GM18858 (cell line): ENCODE results near the gene PTPRR.
A peak's percentile ranks its signal among the peaks of the same experiment; 100 is the strongest.
"Not testable (repeated sequence)": the region's sequence is repeated elsewhere in the genome, so short reads cannot be mapped to it uniquely, and the experiment has no call there.

Source experiments
- ATAC-seq: cut with Tn5 transposase; IDR thresholded peaks from one replicate; pipeline ENCODE4 v1.9.1; 2021; ENCODE audit not compliant: unreplicated experiment

Gene PTPRR

DNA sequence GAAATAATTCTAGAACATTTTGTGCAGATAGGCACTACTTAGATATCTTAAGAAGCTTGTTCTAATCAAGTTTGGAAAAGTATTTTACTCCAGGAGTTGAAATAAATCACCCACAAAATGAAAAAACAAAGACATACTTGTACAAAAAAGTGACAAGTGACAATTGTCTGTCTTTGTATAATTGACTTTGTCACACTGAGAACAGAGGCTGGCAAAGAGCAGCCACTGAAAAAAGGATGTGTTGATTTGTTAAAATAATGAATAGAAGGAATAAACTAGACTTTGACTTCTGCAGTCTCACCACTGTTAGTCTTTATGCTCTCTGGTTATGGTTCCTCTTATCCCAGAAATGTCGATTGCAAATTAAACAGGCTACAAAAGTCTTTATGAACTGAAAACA lies 77.6 kb downstream of the PTPRR start:
- ATAC-seq, result no peak

DNA sequence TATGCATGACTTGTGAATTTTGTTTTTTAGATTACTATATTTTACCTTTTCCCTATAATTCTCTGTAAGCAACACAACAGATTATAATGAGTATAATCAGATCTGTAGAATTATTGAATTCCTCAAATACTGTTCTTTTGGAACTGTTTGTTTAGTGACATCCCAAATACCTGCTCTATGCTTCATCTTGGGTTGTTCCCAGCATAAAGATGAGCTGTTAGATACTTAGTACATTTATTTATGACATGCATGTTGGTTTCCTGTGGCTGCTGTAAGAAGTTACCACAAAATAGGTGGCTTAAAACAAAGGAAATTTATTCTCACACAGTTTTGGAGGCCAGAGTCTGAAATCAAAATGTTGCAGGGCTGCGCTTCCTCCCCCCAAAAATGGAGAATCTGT lies 78.4 kb downstream of the PTPRR start:
- ATAC-seq, result no peak

DNA sequence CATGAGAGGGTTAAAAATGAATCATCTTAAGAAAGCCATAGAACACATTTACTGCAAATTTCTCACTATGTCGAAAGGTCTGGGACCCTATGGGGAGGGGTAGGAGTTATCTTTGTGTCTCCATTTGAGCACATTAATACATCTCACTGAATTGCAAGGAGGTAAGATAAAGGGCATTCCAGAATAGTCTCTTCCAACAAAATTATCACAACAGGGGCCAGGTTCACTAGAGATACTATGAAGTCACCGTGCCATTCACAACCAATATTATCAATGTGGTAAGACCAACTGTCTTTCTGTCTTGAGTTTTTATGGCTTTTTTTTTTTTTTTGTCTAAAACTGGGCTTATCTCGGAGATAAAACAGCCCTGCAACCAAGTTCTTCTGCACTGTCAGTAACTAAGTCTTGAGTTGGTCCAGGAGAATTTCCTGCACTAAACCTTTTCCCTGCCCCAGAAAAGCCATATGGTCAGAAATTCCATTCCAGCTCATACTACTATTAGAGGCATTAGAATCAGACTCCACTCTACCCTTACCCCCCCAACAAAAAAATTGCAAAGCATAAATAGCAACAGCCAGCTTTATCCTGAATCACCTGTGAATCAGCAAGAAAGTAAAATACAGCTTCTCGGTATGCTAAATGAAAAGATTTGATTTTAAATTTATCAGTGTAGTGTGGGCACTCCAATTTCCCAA lies 79.7 kb downstream of the PTPRR start:
- ATAC-seq, result no peak

DNA sequence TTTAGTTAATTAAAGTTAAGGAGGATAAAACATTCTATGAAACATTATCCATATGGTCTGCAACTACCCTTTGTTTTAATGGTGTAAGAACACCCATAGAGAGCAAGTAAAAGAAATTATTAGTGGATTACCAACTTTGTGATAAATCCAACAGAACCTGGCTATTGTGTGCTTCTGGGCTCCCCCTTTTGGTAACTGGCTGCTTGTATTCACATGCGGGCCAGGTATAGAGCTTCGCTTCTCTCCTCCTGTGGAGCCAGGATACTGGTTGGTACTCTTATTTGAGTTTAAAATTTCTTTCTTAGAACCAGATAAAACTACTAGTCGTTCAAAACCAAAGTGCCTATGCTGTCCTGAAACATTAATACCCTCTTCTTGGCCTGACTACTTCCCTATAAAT lies 81.0 kb downstream of the PTPRR start:
- no peak for ATAC-seq

DNA sequence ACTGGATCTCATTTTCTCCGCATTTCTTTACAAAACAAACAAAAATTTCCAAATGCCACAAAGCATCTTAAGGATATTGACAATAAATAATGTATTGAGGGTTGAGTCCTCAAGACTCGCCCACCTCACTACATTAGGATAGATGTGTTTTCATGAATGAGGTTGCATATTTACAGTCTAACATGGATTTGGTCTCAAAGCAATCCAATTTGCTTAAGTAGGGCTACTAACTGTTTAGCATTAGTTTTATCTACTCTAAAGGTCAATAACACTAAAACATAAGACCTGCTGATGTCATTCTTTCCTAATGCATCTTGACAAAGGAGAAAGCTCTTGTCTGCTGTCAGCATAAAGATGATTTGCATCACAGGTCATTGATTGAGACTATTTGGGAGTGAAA lies 82.4 kb downstream of the PTPRR start:
- ATAC-seq, result no peak

DNA sequence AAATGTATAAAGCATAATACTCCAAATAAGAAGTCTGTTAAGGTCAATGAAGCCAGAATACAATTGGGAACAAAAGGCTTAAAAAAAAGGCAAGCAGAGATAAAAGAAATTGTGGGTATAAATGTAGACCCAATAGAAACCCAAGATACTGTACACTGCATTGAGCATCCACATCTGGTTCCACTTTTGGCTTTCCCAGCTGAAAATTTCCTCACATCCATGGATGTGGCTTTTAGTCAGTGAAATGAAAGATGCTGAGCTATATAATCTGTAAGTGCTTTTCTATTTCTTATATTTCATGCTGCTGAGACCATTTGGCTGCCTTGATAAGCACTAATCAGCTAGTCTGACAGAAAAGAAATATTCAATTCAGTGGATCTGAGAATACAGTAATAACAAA lies 83.5 kb downstream of the PTPRR start:
- ATAC-seq, result no peak

DNA sequence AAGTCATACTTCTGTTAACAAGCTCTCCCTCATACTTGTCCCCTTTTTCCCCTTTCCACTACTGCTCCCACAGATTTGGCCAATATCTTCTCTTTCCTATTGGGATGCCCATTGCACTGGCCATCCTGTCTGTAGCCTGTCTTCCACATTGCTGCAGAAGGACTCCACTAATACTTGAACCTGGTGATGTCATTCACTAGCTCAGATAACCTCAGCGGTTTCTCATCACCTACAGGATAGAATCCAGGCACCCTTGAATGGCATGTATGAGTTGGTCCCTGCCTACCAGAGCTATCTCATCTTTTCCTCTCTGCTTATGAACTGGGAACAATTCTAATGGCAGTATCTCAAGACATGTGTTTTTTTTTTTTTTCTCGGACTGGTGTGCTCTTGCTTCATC lies 84.6 kb downstream of the PTPRR start:
- no peak for ATAC-seq

DNA sequence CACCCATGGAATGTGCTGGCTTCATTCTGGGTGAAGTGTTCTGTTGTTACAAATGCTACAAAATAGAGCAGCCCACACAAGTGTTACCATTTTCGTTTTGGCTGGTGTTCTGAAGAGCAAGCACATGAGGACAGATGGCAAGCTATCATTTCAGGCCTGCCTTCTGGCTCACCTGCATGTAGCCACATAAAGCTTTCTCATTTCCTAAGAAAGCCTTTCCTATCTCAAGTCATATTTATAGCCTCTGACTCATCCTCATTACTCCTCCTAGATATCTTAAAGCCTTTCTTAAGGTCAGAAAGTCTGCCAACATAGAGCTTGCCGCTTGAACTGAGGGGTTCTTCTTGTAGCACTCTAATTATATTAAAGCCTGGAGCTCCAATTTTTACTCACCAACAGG lies 89.0 kb downstream of the PTPRR start:
- ATAC-seq, result no peak

DNA sequence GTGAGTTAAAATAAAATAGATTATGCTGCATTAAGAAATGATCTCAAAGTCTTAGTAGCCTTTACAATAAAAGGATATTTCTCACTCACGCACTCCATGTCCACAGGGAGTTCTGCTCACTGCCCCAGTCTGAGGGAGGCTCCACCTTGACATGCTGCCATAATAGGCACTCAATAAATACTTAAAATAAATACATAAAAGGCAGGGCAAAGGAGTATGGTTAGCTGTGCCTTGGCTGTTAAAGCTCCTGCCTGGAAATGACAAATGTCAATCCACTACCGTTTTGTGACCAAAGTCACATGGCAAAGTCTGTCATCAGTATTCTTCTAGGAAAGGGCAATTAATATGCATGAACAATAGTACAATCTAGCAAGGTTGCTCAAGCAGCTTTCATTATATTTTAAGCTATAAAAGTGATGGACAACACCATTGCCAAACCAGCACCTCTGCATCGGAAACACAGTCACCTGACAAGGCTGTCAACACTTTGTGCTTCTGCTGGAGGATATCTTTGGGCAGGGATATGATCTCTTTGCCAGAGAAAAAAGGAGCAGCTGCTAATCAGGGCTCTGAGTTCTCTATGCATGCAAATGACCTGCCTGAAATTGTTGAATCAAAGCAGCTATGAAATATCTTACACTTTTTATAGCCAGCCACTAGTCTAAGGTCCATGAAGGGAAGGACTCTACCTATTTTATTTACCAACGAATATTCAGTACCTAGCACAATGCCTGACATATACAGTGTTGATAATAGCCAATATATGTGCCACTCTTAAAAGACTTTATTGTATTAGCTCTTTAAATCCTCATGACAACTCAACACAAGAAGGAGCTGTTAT lies 90.1 kb downstream of the PTPRR start:
- ATAC-seq, result no peak

DNA sequence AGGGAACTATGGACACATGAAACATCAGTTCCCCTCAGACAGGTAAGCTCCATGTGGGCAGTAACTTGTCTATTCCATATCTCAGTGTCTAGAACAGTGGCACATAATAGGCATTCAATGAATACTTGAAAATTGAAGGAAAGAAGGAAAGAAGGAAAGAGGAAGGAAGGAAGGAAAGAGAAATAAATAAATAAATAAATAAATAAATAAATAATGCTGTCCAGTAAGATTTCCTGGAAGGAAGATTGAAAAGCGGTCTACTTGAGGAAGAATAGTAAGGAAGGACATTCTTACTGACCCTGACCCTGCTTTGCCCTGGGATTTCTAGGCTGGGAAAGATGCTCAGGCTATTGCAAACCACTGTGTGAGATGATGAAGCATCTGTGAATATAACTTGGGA lies 91.5 kb downstream of the PTPRR start:
- no peak for ATAC-seq

DNA sequence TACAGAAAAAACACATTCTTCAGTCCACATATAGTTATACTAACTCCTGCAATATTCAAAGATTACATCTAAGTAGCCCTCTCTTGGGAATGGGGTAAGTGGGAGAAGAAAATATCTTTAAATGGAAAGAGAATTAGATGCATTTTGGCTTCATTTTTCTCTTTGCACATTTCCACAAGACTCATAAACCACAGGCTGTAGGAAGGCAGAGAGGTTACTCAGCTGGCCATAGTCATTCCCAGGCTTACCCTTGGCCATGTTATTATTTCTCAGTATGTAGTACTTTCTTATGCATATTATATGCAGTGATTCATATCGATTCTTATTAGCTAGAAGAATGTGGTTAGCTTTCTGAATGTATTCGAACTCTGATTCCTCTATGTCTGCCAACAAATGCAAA lies 92.2 kb downstream of the PTPRR start:
- ATAC-seq, result no peak

DNA sequence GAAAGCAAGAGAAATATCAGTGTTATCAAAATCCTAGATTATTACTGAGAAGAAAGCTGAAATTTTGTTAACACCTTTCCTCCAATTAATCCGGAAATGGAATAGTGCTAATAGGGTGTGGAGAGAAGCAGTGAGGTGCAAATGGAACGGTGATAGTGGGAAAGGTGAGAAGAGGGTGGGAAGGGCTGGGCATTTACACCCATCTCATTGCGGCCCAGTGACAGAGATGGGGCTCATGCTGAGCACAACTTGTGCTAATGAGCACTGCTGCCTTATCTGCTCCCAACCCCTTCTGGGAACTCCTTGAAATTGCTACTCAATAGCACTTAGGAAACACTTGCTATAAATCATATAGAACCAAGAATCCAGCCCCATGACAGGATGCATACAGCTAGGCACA lies 94.4 kb downstream of the PTPRR start:
- no peak for ATAC-seq

DNA sequence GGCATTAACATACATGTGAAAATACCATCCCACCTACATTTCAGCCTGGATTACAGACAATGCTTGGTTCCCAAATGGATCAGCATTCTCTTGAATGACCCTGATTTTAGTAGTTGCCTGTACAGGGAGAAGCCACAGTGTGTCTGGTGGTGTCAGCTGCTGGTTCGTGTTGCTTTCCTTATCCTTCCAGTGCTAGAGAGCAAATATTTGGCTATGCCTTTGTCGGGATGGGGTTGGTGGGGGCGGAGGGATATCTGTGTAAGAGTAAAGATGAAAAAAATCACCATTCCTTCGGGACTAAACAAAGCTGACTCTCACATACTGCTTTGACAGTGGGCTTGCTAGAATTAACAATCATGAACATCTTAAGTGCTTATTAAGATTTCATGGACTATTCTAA lies 96.0 kb downstream of the PTPRR start:
- ATAC-seq, result no peak

DNA sequence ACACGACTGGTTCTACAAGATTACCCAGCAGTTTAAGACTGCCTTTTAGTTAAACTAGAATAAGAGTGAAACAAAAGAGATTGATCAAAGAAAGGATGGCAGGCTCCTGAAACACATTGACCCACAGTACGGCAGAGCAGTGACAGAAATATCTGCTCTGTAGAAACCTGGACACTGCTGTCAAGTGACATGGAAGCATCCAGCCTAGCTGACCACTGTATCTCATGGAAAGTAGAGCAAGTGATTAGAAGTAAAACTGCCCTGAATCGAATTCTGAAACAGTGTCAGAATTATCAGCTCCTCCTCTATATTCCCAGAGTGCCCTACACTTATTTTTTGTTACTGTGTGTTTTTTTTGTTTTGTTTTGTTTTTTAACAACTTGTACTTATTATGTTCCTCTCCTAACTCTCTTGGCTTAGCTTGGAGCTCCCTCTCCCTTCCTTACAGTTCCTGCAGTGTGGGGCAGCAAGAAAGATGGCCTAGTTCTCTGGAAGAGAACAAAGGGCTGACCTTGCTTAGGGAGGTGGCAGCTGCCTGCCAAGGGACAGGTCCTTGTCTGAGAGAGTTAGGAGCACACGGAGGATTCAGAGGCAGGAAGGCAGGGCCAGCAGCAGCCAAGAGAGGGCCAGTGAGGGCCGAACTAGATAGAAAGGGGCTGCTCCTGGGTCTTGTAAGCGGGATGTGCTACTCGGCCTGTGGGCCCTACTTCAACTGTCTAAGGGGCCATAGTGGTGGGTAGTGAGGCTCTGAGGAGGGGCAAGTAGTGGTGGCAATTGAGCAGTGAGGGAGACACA lies 97.2 kb downstream of the PTPRR start:
- ATAC-seq, result no peak

DNA sequence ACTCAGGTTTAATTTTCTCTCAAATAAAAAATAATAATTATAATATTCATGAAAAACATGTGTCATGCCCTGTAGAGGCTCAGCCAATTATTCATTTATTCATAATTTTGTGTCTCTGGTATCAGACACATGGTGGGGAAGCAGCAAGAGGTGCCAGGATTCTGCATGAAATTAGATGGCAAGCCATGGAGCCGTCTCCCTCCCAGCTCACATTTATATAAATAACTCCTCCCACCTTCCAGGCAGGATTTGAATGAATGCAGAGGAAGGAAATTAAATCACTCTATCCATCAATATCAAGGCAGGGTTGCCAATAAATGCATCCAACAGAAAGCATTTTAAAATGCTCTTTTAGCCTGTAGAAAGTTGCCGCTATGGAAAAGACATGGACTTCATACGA lies 98.1 kb downstream of the PTPRR start:
- ATAC-seq, result no peak

DNA sequence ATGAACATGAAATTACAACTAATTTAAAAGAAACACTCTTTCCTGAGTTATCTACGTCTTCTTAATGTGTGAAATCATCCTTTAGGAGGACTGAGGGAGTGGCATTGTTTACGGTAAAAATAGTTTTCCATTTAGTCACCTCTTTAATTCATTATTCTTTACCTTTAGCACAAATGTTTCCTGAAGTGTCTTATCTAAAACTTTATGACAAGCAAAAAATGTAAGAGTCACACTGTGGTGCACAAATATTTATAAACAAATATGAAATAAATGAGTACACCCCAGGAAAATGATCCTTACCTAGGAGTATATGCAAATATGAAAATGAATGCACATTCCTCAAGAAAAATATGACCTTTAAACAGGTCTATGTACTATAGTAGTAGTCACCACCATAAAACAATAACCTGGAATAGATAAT lies 104.6 kb downstream of the PTPRR start:
- ATAC-seq, result no peak

DNA sequence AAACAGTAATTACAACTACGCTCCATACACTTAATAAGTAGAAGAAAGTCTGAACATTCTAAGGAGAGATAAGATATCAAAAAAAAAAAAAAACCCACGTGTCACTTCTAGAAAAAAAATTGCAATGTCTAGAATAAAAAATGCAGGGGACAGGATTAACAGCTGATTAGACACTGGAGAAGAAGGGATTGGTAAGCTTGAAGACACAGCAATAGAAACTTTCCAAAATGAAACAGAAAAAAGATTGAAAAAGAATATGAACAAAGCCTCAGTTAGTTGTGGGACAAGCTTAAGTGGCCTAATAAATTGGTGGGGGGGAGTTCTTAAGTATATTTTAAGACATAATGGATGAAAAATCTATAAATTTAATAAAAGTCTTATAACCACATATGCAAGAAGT lies 105.5 kb downstream of the PTPRR start:
- ATAC-seq, result no peak

DNA sequence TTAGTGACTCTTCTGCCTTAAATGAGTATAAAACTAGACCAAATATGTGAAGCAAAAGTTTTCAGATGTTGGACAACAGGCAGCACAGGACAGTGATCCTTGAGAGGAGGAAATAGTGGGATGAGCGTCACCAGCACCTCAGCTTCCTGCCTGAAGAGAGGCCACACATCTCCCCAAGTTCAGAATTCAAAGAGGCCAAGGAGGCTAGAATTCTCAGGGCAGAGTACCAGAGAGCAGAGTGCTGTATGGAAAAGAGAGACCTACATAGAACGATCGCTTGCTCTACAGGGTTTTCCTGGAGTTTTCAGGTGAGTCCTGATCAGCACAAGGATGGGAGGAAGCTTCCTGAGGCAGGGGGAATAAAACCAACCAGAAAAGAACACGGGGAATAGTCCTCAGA lies 107.0 kb downstream of the PTPRR start:
- no peak for ATAC-seq

DNA sequence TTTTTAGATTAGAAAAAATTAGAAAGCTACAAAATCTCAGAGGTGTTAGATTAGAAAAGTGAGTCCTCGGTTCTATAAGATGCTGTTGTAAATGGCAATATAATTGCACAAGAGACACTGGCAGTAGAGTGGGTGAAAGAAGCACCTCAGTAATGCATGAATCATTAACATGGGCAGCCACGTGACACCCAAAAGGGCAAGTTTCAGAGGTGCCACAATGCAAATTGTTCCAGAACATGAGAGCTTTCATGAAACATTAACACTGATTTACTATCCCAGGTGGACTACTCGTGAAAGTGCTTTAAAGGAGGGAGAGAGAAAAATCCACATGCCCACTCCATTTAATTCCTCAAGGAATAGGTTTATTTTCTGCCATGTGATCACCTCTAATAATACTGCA lies 108.4 kb downstream of the PTPRR start:
- peak; percentile 49 for ATAC-seq

DNA sequence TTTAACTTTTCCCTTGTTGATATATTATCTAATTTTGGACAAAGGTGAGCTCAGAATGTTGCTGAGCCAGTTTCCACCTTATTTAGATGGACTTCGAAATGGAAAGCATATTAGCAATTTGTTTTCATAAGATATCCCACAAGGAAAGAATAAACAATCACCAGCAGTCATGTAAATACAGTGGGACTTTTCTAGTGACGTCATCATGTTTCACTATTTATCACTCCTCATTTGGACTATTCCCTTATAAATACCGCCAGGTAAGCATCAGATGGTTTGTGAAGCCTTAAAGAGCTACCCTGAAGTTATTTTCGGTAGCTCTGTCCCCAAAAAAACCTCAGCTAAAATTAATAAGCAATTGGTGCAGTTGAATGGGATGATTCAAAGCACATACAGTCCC lies 110.7 kb downstream of the PTPRR start:
- no peak for ATAC-seq

DNA sequence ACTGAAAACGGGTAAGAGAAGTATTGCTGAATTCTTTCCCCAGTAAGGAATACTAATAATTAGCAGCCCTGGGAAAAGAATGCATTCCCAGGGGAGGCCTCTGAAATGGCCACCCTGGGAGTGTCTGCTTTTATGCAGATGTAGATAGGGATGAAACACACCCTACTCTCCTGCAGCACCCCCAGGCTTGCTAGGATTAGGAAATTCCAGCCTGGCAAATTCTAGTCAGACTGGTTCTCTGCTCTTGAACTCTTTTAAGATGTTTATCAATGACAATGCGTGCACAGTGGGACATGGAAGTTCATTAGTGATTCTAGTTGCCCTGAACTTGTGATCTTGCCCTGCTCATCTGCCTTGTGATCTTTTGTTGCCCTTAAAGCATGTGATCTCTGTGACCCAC lies 112.5 kb downstream of the PTPRR start:
- ATAC-seq, result not testable (repeated sequence)

DNA sequence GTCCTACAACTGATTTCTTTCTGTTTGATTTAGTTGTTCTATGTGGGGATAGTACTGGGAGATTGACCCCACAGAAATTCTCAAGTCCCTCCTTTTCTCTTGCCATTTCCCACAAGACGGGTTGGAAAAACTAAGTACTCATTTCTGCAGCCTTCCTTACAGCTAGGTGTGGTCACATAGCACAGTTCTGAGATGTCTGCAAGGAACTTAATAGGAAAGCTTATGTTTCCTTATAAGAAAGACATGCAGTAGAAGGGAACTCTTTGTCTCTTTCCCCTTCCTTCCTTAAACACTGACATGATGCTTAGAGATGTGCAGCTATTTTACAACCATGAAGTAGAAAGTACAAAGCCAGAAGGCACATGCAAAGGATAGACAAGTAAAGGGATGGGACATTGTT lies 113.7 kb downstream of the PTPRR start:
- no peak for ATAC-seq
